Measurements from ENCODE around the gene SDR9C7.
"Not testable (repeated sequence)": the region's sequence is repeated elsewhere in the genome, so short reads cannot be mapped to it uniquely, and the experiment has no call there.

GRCh38 chr12:56963557-56963956 is 29.3 kb upstream of the SDR9C7 start:
- not testable (repeated sequence) for TF ChIP-seq CTCF, POLR2A, EP300 (IDR thresholded peaks at IDR 0.05)
